H1 (cell line): ENCODE results near the gene DOHH. TPM values are rescaled to one million over a fixed set of nuclear protein-coding genes. Genes with fewer than 3 reads are reported as not detected.
A peak's percentile ranks its signal among the peaks of the same experiment; 100 is the strongest.

ENCODE experiments used
- CTCF ChIA-PET: fragments of 300-600 bp; sonication (Branson Sonifier 250); formaldehyde crosslinking; loops from one replicate; lab custom pipeline; 2021; ENCODE audit not compliant: partially characterized antibody; lab: Charles Lee
- POLR2A ChIA-PET: fragments of 300-600 bp; sonication (Branson Sonifier 250); formaldehyde crosslinking; loops from one replicate; lab custom pipeline; 2021; ENCODE audit warnings: inconsistent platforms; ENCODE audit not compliant: partially characterized antibody; lab: Charles Lee
- DNase-seq, 2 experiments: peaks; one replicate each; pipeline versions ENCODE4 v3.0.0 to v3.0.0-alpha.2; 2010 to 2022; ENCODE audit warnings: low spot score in 2 of 2, low read depth in 1 of 2, mixed read lengths in 1 of 2
- FAIRE-seq: peaks from 2 replicates; lab custom pipeline; 2011; peaks lifted over from hg19 to GRCh38; lab: Jason Lieb, UNC
- H2AFZ ChIP-seq: 2 replicates; pipeline ENCODE4 v1.8.1; 2012; ENCODE audit warnings: low read length, inconsistent platforms
- H2AK5ac ChIP-seq: 2 replicates; pipeline ENCODE4 v1.6.1; 2013; ENCODE audit warnings: low read depth, low read length
- H2BK120ac ChIP-seq: replicated peaks from 2 replicates; pipeline ENCODE3; 2013; ENCODE audit warnings: low read depth, low read length, inconsistent platforms
- H2BK12ac ChIP-seq: 2 replicates; pipeline ENCODE4 v1.6.1; 2013; ENCODE audit warnings: low read depth, low read length
- H2BK15ac ChIP-seq: 2 replicates; pipeline ENCODE4 v1.6.1; 2013; ENCODE audit warnings: low read length
- H2BK20ac ChIP-seq: 2 replicates; pipeline ENCODE4 v1.6.1; 2013; ENCODE audit warnings: low read length
- H2BK5ac ChIP-seq: 2 replicates; pipeline ENCODE4 v1.6.1; 2013; ENCODE audit warnings: low read depth, low read length
- H3K14ac ChIP-seq: 2 replicates; pipeline ENCODE4 v1.6.1; 2013; ENCODE audit warnings: inconsistent platforms; ENCODE audit not compliant: insufficient read length
- H3K18ac ChIP-seq: 2 replicates; pipeline ENCODE4 v1.6.1; 2013; ENCODE audit warnings: low read length; ENCODE audit errors: extremely low read depth
- H3K23ac ChIP-seq: 2 replicates; pipeline ENCODE4 v1.6.1; 2013; ENCODE audit warnings: inconsistent platforms; ENCODE audit not compliant: insufficient read length
- H3K23me2 ChIP-seq: 2 replicates; pipeline ENCODE4 v1.6.1; 2013; ENCODE audit warnings: low read depth, low read length
- H3K27ac ChIP-seq: 2 replicates; pipeline ENCODE4 v1.6.1; 2011; ENCODE audit warnings: low read depth, low read length, inconsistent platforms
- H3K27me3 ChIP-seq, 4 experiments: replicated peaks in 1 of 4; 1 replicate in 1 of 4; 2 replicates in 3 of 4; pipeline versions ENCODE4 v1.6.1 to v1.8.1; 2011 to 2013; ENCODE audit warnings: low read length in 3 of 4, mild to moderate bottlenecking in 3 of 4, inconsistent platforms in 2 of 4, mixed read lengths in 2 of 4, moderate library complexity in 1 of 4; ENCODE audit not compliant: control insufficient read depth in 3 of 4, insufficient read depth in 3 of 4; ENCODE audit errors: extremely low read depth in 1 of 4
- H3K36me3 ChIP-seq, 4 experiments: 2 replicates each; pipeline versions ENCODE4 v1.6.1 to v1.8.1; 2011 to 2013; ENCODE audit warnings: mild to moderate bottlenecking in 4 of 4, low read length in 3 of 4, moderate library complexity in 2 of 4, control low read depth in 1 of 4, inconsistent platforms in 1 of 4; ENCODE audit not compliant: insufficient read depth in 4 of 4, control insufficient read depth in 2 of 4
- H3K4ac ChIP-seq: replicated peaks from 2 replicates; pipeline ENCODE3; 2013; ENCODE audit warnings: low read length, low read depth, mixed read lengths, inconsistent platforms; ENCODE audit not compliant: insufficient read length
- H3K4me1 ChIP-seq, 4 experiments: replicated peaks in 1 of 4; 1 replicate in 1 of 4; 2 replicates in 3 of 4; pipeline versions ENCODE4 v1.6.1 to v1.8.1; 2011 to 2013; ENCODE audit warnings: low read length in 3 of 4, inconsistent platforms in 2 of 4, mixed read lengths in 1 of 4; ENCODE audit not compliant: insufficient read depth in 4 of 4, control insufficient read depth in 3 of 4
- H3K4me2 ChIP-seq, 2 experiments: 2 replicates each; pipeline versions ENCODE4 v1.6.1 to v1.8.1; 2011 to 2013; ENCODE audit warnings: low read depth in 2 of 2, low read length in 2 of 2, control low read depth in 1 of 2, inconsistent platforms in 1 of 2, mild to moderate bottlenecking in 1 of 2; ENCODE audit not compliant: insufficient read depth in 1 of 2
- H3K4me3 ChIP-seq, 4 experiments: fragments of 200-600, 300-600 bp in 1 of 4; sonication (generic), shearing (Covaris generic), sonication (Bioruptor Twin) in 1 of 4; 2 replicates each; pipeline versions ENCODE4 v1.5.1 to v1.8.1; 2011 to 2016; ENCODE audit warnings: low read length in 4 of 4, low read depth in 3 of 4, control low read depth in 2 of 4, inconsistent platforms in 2 of 4, mild to moderate bottlenecking in 2 of 4, mixed read lengths in 1 of 4, moderate library complexity in 1 of 4; ENCODE audit not compliant: insufficient read depth in 2 of 4; ENCODE audit errors: extremely low read depth in 1 of 4
- H3K56ac ChIP-seq: replicated peaks from 2 replicates; pipeline ENCODE3; 2013; ENCODE audit warnings: low read depth, mild to moderate bottlenecking, mixed read lengths, low read length, inconsistent platforms; ENCODE audit not compliant: insufficient read length
- H3K79me1 ChIP-seq: 2 replicates; pipeline ENCODE4 v1.6.1; 2013; ENCODE audit warnings: low read depth, low read length, control low read depth
- H3K79me2 ChIP-seq, 2 experiments: 2 replicates each; pipeline versions ENCODE4 v1.6.1 to v1.8.1; 2012 to 2013; ENCODE audit warnings: low read length in 2 of 2, mild to moderate bottlenecking in 2 of 2, inconsistent platforms in 1 of 2; ENCODE audit not compliant: insufficient read depth in 2 of 2, control insufficient read depth in 1 of 2
- H3K9ac ChIP-seq, 4 experiments: replicated peaks in 1 of 4; 1 replicate in 1 of 4; 2 replicates in 3 of 4; pipeline versions ENCODE4 v1.6.1 to v1.8.1; 2011 to 2013; ENCODE audit warnings: low read depth in 3 of 4, low read length in 3 of 4, control low read depth in 2 of 4, mild to moderate bottlenecking in 2 of 4, moderate library complexity in 2 of 4, inconsistent platforms in 1 of 4; ENCODE audit errors: extremely low read depth in 1 of 4
- H3K9me3 ChIP-seq, 2 experiments: 2 replicates each; pipeline versions ENCODE4 v1.6.1 to v1.8.1; 2012 to 2013; ENCODE audit warnings: mild to moderate bottlenecking in 2 of 2, moderate library complexity in 2 of 2, control low read depth in 1 of 2, inconsistent platforms in 1 of 2, low read depth in 1 of 2, low read length in 1 of 2, mixed read lengths in 1 of 2; ENCODE audit not compliant: insufficient read depth in 2 of 2
- H4K20me1 ChIP-seq, 2 experiments: replicated peaks in 1 of 2; 2 replicates each; pipeline versions ENCODE3 to v1.8.1; 2011 to 2013; ENCODE audit warnings: inconsistent platforms in 2 of 2, low read length in 2 of 2, mild to moderate bottlenecking in 1 of 2; ENCODE audit not compliant: insufficient read depth in 2 of 2, control insufficient read depth in 1 of 2
- H4K5ac ChIP-seq: 2 replicates; pipeline ENCODE4 v1.6.1; 2013; ENCODE audit warnings: low read length, low read depth, mixed read lengths, inconsistent platforms; ENCODE audit not compliant: insufficient read length
- H4K8ac ChIP-seq: 2 replicates; pipeline ENCODE4 v1.8.0; 2013; ENCODE audit warnings: mild to moderate bottlenecking, moderate library complexity, low read length, inconsistent platforms; ENCODE audit not compliant: insufficient read depth; ENCODE audit errors: extremely low read depth
- H4K91ac ChIP-seq: replicated peaks from 2 replicates; pipeline ENCODE3; 2013; ENCODE audit warnings: low read length, mixed read lengths, inconsistent platforms; ENCODE audit not compliant: insufficient read length
- BCL11A ChIP-seq, 2 experiments: IDR thresholded peaks; one replicate each; pipeline ENCODE4 v1.6.1; 2011; ENCODE audit warnings: low read depth in 2 of 2, low read length in 2 of 2, mild to moderate bottlenecking in 2 of 2
- CHD1 ChIP-seq: IDR thresholded peaks from 2 replicates; pipeline ENCODE4 v1.6.1; 2012; ENCODE audit warnings: low read depth, low read length, improper control_type of control experiment
- GTF2F1 ChIP-seq: IDR thresholded peaks from 2 replicates; pipeline ENCODE4 v1.6.1; 2012; ENCODE audit warnings: low read depth, low read length, improper control_type of control experiment, borderline replicate concordance
- JUND ChIP-seq: IDR thresholded peaks from 2 replicates; pipeline ENCODE4 v1.6.1; 2011; ENCODE audit warnings: mild to moderate bottlenecking, improper control_type of control experiment, low read length
- KDM1A ChIP-seq: fragments of 200-600, 300-600 bp; sonication (generic); IDR thresholded peaks from 2 replicates; pipeline ENCODE4 v1.7.1; 2016; ENCODE audit warnings: mild to moderate bottlenecking, low read length, borderline replicate concordance
- SAP30 ChIP-seq: fragments of 300-600 bp; sonication (generic); IDR thresholded peaks from 2 replicates; pipeline ENCODE4 v1.7.1; 2012; ENCODE audit warnings: low read length, moderate library complexity, mild to moderate bottlenecking, inconsistent platforms; ENCODE audit not compliant: insufficient read depth, insufficient replicate concordance
- SIRT6 ChIP-seq: IDR thresholded peaks from one replicate; pipeline ENCODE4 v1.7.1; 2012; ENCODE audit warnings: low read length, inconsistent platforms
- TBP ChIP-seq: IDR thresholded peaks from 2 replicates; pipeline ENCODE4 v1.6.1; 2011; ENCODE audit warnings: low read depth, low read length, improper control_type of control experiment
- TEAD4 ChIP-seq: IDR thresholded peaks from 2 replicates; pipeline ENCODE4 v1.6.1; 2012; ENCODE audit warnings: low read depth, low read length, inconsistent platforms, mixed read lengths
- WGBS, 2 experiments: shearing (Covaris generic) in 1 of 2; methylation state at CpG; one replicate each; pipeline versions ENCODE4 v1.1.6 to v1.1.7; 2013 to 2015; ENCODE audit warnings: low lambda C conversion rate in 2 of 2, mixed read lengths in 2 of 2, inconsistent platforms in 1 of 2, low coverage in 1 of 2, missing lambda C conversion rate in 1 of 2; ENCODE audit not compliant: insufficient replicate concordance in 2 of 2, insufficient coverage in 1 of 2, insufficient read length in 1 of 2; ENCODE audit errors: extremely low coverage in 1 of 2, missing lambda C conversion rate in 1 of 2; 5-methylcytosine and 5-hydroxymethylcytosine counted together
- polyA plus RNA-seq, 7 experiments: library from polyadenylated mRNA; depleted of rRNA in 3 of 7; stranded (reverse) in 5 of 7; unstranded in 2 of 7; fragments of >200 nt in 5 of 7; fragments of 200-250 nt in 2 of 7; gene quantifications; 1 replicate in 5 of 7; 2 replicates in 1 of 7; 4 replicates in 1 of 7; pipeline versions ENCODE4 v1.2.1 to v1.2.3, GENCODE V29; 2011 to 2013; ENCODE audit warnings: missing spikeins in 2 of 7, mixed read lengths in 2 of 7
- total RNA-seq: library from RNA; stranded (reverse); fragmentation: NEBNext Ultra II Directional; extraction: Animal tissue kit (Norgen Biotek cat#: 25700); gene quantifications from 2 replicates; pipeline ENCODE4 v1.2.1, GENCODE V29; 2021
- TF ChIP-seq, protein P1 (sequence below): IDR thresholded peaks from 2 replicates; pipeline ENCODE4 v1.6.1; 2011; ENCODE audit warnings: low read depth, mild to moderate bottlenecking, low read length; ENCODE audit not compliant: insufficient read depth
- TF ChIP-seq, protein P2 (sequence below): IDR thresholded peaks from 2 replicates; pipeline ENCODE4 v1.6.1; 2012; ENCODE audit warnings: inconsistent platforms

Gene DOHH
- total and polyA plus RNA-seq, 2 of the 8 experiments (the other 6 are each of a cell fraction or from before 2014, with no cell fraction given): 7.3 to 17.7 TPM

DNA sequence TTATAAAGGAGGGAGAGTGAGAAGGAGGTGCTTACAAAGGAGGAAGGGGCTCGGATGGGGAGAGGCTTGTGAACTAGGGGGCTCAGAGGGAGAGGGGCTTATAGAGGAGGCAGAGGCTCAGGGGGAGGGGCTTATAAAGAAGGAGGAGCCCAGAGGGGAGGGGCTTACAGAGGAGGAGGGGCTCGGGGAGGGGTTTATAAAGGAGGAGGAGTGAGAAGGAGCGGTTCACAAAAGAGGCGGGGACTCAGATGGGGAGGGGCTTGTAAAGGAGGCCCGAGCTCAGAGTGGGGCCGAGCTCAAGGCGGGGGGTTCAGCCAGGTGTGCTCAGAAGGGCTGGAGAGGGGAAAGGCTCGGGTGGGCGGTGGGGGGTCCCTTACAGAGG is 20.6 kb downstream of the DOHH start:
- no peak overlapping the region for H2AFZ ChIP-seq
- H3K79me2 ChIP-seq: no peaks in the 10 kb centered on the region
- no peak overlapping the region for H3K23ac ChIP-seq
- H4K8ac ChIP-seq: no peak overlapping the region
- no peak overlapping the region for H2BK20ac ChIP-seq
- ChIA-PET CTCF (interaction anchor here (0.6 to 8.4 kb wide), 11 partner anchors 8 to 442 kb away, joined by 3 to 97 read pairs (median 3); no protein-coding TSS in a partner anchor), POLR2A (interaction anchor here (0.7 to 3.0 kb wide), 9 partner anchors 10 to 195 kb away, joined by 3 to 18 read pairs (median 4); partner anchors contain the start of gene DOHH)
- H4K5ac ChIP-seq: no peak overlapping the region
- peaks cover 23% of the 10 kb centered on the region; the same call in 1 of the 2 replicates for H3K23me2 ChIP-seq
- no peak overlapping the region for H2AK5ac ChIP-seq
- H3K14ac ChIP-seq: no peak overlapping the region
- no peak for FAIRE-seq
- H3K9me3 ChIP-seq: no peaks in the 10 kb centered on the region
- DNase-seq: peak in 1 of 2 experiments; percentile 64
- peak overlapping the region in 2 of 4 experiments; percentile 9 to 41; a peak in 2 of 8 replicates for H3K4me3 ChIP-seq
- no peak overlapping the region for H4K91ac ChIP-seq
- H3K4me1 ChIP-seq: peaks cover 0 to 7% (median 5%) of the 10 kb centered on the region in 4 experiments; a peak in 6 of 7 replicates
- no peak overlapping the region for H3K4ac ChIP-seq
- peaks cover 0 to 5% (median 2%) of the 10 kb centered on the region in 4 experiments; a peak in 1 of 7 replicates for H3K27me3 ChIP-seq
- H3K4me2 ChIP-seq: peak overlapping the region; percentile 24 to 46; a peak in 3 of 4 replicates
- no peak overlapping the region for H3K27ac ChIP-seq
- H2BK12ac ChIP-seq: no peak overlapping the region
- WGBS, 2 experiments: 100% methylated on average over 1 of the region's 9 CpGs; no CpG with 5 or more reads in 1 of the 2 experiments
- H2BK120ac ChIP-seq: no peak overlapping the region
- H3K56ac ChIP-seq: no peak overlapping the region
- H4K20me1 ChIP-seq: peaks cover 0 to 10% of the 10 kb centered on the region in 2 experiments
- no peaks in the 10 kb centered on the region for H3K36me3 ChIP-seq
- no peaks in the 10 kb centered on the region for H3K79me1 ChIP-seq
- no peak overlapping the region for H3K9ac ChIP-seq
- TF ChIP-seq, protein P1, sequence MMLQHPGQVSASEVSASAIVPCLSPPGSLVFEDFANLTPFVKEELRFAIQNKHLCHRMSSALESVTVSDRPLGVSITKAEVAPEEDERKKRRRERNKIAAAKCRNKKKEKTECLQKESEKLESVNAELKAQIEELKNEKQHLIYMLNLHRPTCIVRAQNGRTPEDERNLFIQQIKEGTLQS: no peak
- TF ChIP-seq BCL11A (IDR thresholded peaks at IDR 0.05; ENCODE audit: low read depth in 2 of 2, low read length in 2 of 2): no peak
- TF ChIP-seq CHD1: no peak
- TF ChIP-seq GTF2F1: no peak
- TF ChIP-seq SIRT6: no peak
- TF ChIP-seq TBP: no peak
- TF ChIP-seq KDM1A: no peak
- TF ChIP-seq, protein P2, sequence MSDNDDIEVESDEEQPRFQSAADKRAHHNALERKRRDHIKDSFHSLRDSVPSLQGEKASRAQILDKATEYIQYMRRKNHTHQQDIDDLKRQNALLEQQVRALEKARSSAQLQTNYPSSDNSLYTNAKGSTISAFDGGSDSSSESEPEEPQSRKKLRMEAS: no peak
- no peak for TF ChIP-seq TEAD4
- TF ChIP-seq SAP30: no peak
- TF ChIP-seq JUND: no peak
- H2BK5ac ChIP-seq: no peak overlapping the region
- no peak overlapping the region for H3K18ac ChIP-seq
- H2BK15ac ChIP-seq: no peak overlapping the region
